CD14-positive monocyte (primary cell): ENCODE results near the gene WNT16. TPM values are rescaled to one million over a fixed set of nuclear protein-coding genes. Genes with fewer than 3 reads are reported as not detected.
A peak's percentile ranks its signal among the peaks of the same experiment; 100 is the strongest.

Experiments used
- DNase-seq, 3 donors: peaks; one replicate each; pipeline ENCODE4 v3.0.0-alpha.2; 2011 to 2022
- H2AFZ ChIP-seq: 2 replicates; pipeline ENCODE4 v1.6.0; 2012; ENCODE audit warnings: mild to moderate bottlenecking, low read depth, low read length, inconsistent platforms; ENCODE audit not compliant: insufficient read depth, poor library complexity, severe bottlenecking
- H3K27ac ChIP-seq, 2 donors: 1 replicate in 1 of 2; 2 replicates in 1 of 2; pipeline ENCODE4 v1.5.1; 2012 to 2013; ENCODE audit warnings: low read length in 2 of 2, control low read depth in 1 of 2, inconsistent platforms in 1 of 2, low read depth in 1 of 2, mild to moderate bottlenecking in 1 of 2
- H3K27me3 ChIP-seq, 2 donors: one replicate each; pipeline versions ENCODE4 v1.6.0 to v1.6.1; 2011 to 2013; ENCODE audit warnings: low read length in 2 of 2; ENCODE audit not compliant: control insufficient read depth in 2 of 2, insufficient read depth in 2 of 2
- H3K36me3 ChIP-seq, 2 donors: replicated peaks in 1 of 2; 1 replicate in 1 of 2; 2 replicates in 1 of 2; pipeline versions ENCODE4 v1.5.1 to v1.6.1; 2012 to 2013; ENCODE audit warnings: low read length in 2 of 2, control low read depth in 1 of 2, inconsistent platforms in 1 of 2, mild to moderate bottlenecking in 1 of 2; ENCODE audit not compliant: insufficient read depth in 2 of 2, control insufficient read depth in 1 of 2
- H3K4me1 ChIP-seq, 2 donors: 1 replicate in 1 of 2; 2 replicates in 1 of 2; pipeline versions ENCODE4 v1.5.1 to v1.6.1; 2012 to 2013; ENCODE audit warnings: low read length in 2 of 2, control low read depth in 1 of 2, inconsistent platforms in 1 of 2, mild to moderate bottlenecking in 1 of 2, moderate library complexity in 1 of 2; ENCODE audit not compliant: insufficient read depth in 2 of 2, control insufficient read depth in 1 of 2
- H3K4me2 ChIP-seq: replicated peaks from 2 replicates; pipeline ENCODE3; 2012; ENCODE audit warnings: low read length, moderate library complexity, mild to moderate bottlenecking; ENCODE audit not compliant: poor library complexity, severe bottlenecking; ENCODE audit errors: extremely low read depth
- H3K4me3 ChIP-seq, 3 experiments: fragments of 200-600 bp in 1 of 3; sonication (generic) in 1 of 3; replicated peaks in 1 of 3; 1 replicate in 2 of 3; 2 replicates in 1 of 3; pipeline ENCODE4 v1.5.1; 2011 to 2013; ENCODE audit warnings: low read length in 3 of 3, mild to moderate bottlenecking in 3 of 3, control low read depth in 2 of 3, low read depth in 2 of 3, inconsistent platforms in 1 of 3, moderate library complexity in 1 of 3
- H3K79me2 ChIP-seq: 2 replicates; pipeline ENCODE4 v1.6.0; 2012; ENCODE audit warnings: mild to moderate bottlenecking, control low read depth, inconsistent platforms, low read length, moderate library complexity; ENCODE audit not compliant: insufficient read depth
- H3K9ac ChIP-seq: 2 replicates; pipeline ENCODE4 v1.6.0; 2017; ENCODE audit warnings: low read length, mild to moderate bottlenecking; ENCODE audit not compliant: insufficient read depth, poor library complexity, severe bottlenecking
- H3K9me3 ChIP-seq, 2 donors: replicated peaks in 1 of 2; 1 replicate in 1 of 2; 2 replicates in 1 of 2; pipeline versions ENCODE4 v1.5.1 to v1.6.1; 2012 to 2013; ENCODE audit warnings: low read length in 2 of 2, control low read depth in 1 of 2; ENCODE audit not compliant: control insufficient read depth in 1 of 2, insufficient read depth in 1 of 2
- H4K20me1 ChIP-seq: 2 replicates; pipeline ENCODE4 v1.6.0; 2012; ENCODE audit warnings: mild to moderate bottlenecking, low read length, control low read depth, moderate library complexity; ENCODE audit not compliant: insufficient read depth
- H3K27ac Mint-ChIP-seq, 7 donors: one replicate each; pipeline ENCODE4 v1.8.0; 2020; ENCODE audit warnings: mild to moderate bottlenecking in 7 of 7, mixed read lengths in 7 of 7, moderate library complexity in 6 of 7, inconsistent platforms in 2 of 7
- H3K27me3 Mint-ChIP-seq, 3 donors: one replicate each; pipeline ENCODE4 v1.8.0; 2021 to 2022; ENCODE audit warnings: low read depth in 3 of 3, mild to moderate bottlenecking in 3 of 3, mixed read lengths in 3 of 3, moderate library complexity in 3 of 3, inconsistent platforms in 1 of 3
- H3K36me3 Mint-ChIP-seq, 2 donors: one replicate each; pipeline ENCODE4 v1.8.0; 2020; ENCODE audit warnings: mixed read lengths in 2 of 2, inconsistent platforms in 1 of 2, mild to moderate bottlenecking in 1 of 2
- H3K4me1 Mint-ChIP-seq: one replicate; pipeline ENCODE4 v1.8.0; 2020; ENCODE audit warnings: mild to moderate bottlenecking, mixed read lengths
- H3K4me3 Mint-ChIP-seq, 2 donors: one replicate each; pipeline ENCODE4 v1.8.0; 2020; ENCODE audit warnings: mild to moderate bottlenecking in 2 of 2, mixed read lengths in 2 of 2, moderate library complexity in 1 of 2
- H3K9me3 Mint-ChIP-seq, 7 donors: one replicate each; pipeline ENCODE4 v1.8.0; 2020 to 2022; ENCODE audit warnings: mixed read lengths in 7 of 7, mild to moderate bottlenecking in 6 of 7, moderate library complexity in 6 of 7, inconsistent platforms in 2 of 7
- CTCF ChIP-seq: fragments of 200-600 bp; IDR thresholded peaks from one replicate; pipeline ENCODE4 v1.8.0; 2022; ENCODE audit warnings: antibody characterized with exemption, mild to moderate bottlenecking
- WGBS: methylation state at CpG from one replicate; pipeline ENCODE4 v1.1.5; 2013; ENCODE audit warnings: missing lambda C conversion rate; ENCODE audit not compliant: insufficient coverage; 5-methylcytosine and 5-hydroxymethylcytosine counted together
- intact Hi-C, 2 donors: fragments of 100-400 bp; cut with micrococcal nuclease; formaldehyde crosslinking; loops; one replicate each; pipeline versions ENCODE4 v1.15.0 to v1.15.1; 2023
- polyA plus RNA-seq, 3 donors: library from polyadenylated mRNA; depleted of rRNA in 1 of 3; unstranded in 2 of 3; stranded (reverse) in 1 of 3; fragments of 300-500 nt in 2 of 3; fragments of >200 nt in 1 of 3; fragmentation: Illumina TruSeq in 2 of 3; gene quantifications; 1 replicate in 2 of 3; 2 replicates in 1 of 3; pipeline ENCODE4 v1.2.3, GENCODE V29; 2012 to 2021

The WNT16 gene
- polyA plus RNA-seq, 3 donors, result 0.05 TPM; not detected in 2

DNA sequence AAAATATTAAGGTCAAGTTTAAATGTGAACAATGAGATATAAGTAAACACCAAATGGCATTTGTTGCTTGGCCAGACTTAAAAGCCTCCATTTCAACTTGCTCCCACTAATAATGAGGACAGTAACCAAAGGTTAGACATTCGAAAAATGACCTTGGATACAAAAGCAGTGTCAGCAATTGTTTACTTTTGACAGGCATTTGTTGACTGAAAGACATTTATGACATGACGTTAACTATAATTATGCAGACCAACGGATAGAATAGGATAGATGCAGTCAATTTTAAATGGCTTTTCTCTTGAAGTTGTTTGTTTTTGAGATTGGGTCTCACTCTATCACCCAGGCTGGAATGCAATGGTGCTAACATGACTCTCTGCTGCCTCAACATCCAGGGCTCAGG lies 6.3 kb upstream of the WNT16 start:
- H3K9ac ChIP-seq, result no peak overlapping the region
- no peaks in the 10 kb centered on the region for H3K79me2 ChIP-seq
- no peaks in the 10 kb centered on the region for H3K4me1 Mint-ChIP-seq
- DNase-seq, result no peak
- H3K36me3 ChIP-seq, result no peaks in the 10 kb centered on the region
- peaks cover 12 to 20% (median 12%) of the 10 kb centered on the region in 3 donors for H3K27me3 Mint-ChIP-seq
- no peak overlapping the region for H3K27ac Mint-ChIP-seq
- no peak overlapping the region for H3K4me2 ChIP-seq
- peaks cover 0 to 6% (median 2%) of the 10 kb centered on the region in 7 donors for H3K9me3 Mint-ChIP-seq
- intact Hi-C loops, result no loop called here
- H3K36me3 Mint-ChIP-seq, result no peaks in the 10 kb centered on the region
- WGBS, result 71% methylated on average over 1 of the region's 3 CpGs
- no peaks in the 10 kb centered on the region for H3K4me1 ChIP-seq
- no peak overlapping the region for H3K4me3 ChIP-seq
- H3K27me3 ChIP-seq, result peaks cover 3 to 10% of the 10 kb centered on the region in 2 donors
- no peak overlapping the region for H3K4me3 Mint-ChIP-seq
- no peak overlapping the region for H3K27ac ChIP-seq
- H4K20me1 ChIP-seq, result no peaks in the 10 kb centered on the region
- H3K9me3 ChIP-seq, result no peaks in the 10 kb centered on the region
- TF ChIP-seq CTCF, result no peak
- H2AFZ ChIP-seq, result no peak overlapping the region

GRCh38 chr7:121323515-121324302 lies 5.1 kb upstream of the WNT16 start:
- Mint-ChIP-seq H3K4me1 (no peaks in the 10 kb centered on the region), H3K27ac (no peak overlapping the region), H3K4me3 (peak overlapping the region in 1 of 2 donors; percentile 46), H3K27me3 (peaks cover 24 to 32% (median 24%) of the 10 kb centered on the region in 3 donors), H3K36me3 (no peaks in the 10 kb centered on the region), H3K9me3 (peaks cover 0 to 8% (median 3%) of the 10 kb centered on the region in 7 donors)
- Histone ChIP-seq H3K27ac (no peak overlapping the region), H3K4me1 (no peaks in the 10 kb centered on the region), H3K4me3 (no peak overlapping the region), H3K9me3 (peaks cover 0 to 4% of the 10 kb centered on the region in 2 donors), H3K27me3 (peaks cover 15 to 22% of the 10 kb centered on the region in 2 donors), H4K20me1 (no peaks in the 10 kb centered on the region), H3K4me2 (no peak overlapping the region), H2AFZ (no peak overlapping the region), H3K79me2 (no peaks in the 10 kb centered on the region), H3K9ac (no peak overlapping the region), H3K36me3 (no peaks in the 10 kb centered on the region)
- DNase-seq, result no peak
- TF ChIP-seq CTCF, result no peak
- WGBS, result 59% methylated on average over 2 of the region's 5 CpGs
- intact Hi-C loops, result no loop called here
